Fibroblast of lung (primary cell): ENCODE measurements around the gene VPS25.

Source experiments
- CTCF ChIP-seq, 2 donors: IDR thresholded peaks in 1 of 2; conservative IDR thresholded peaks in 1 of 2; 1 replicate in 1 of 2; 2 replicates in 1 of 2; pipeline ENCODE4 v1.5.1; 2011 to 2012; ENCODE audit warnings: low read length in 2 of 2, control low read depth in 1 of 2, inconsistent platforms in 1 of 2, low read depth in 1 of 2, mild to moderate bottlenecking in 1 of 2
- EZH2 ChIP-seq: IDR thresholded peaks from 2 replicates; pipeline ENCODE4 v1.5.1; 2012; ENCODE audit warnings: low read length, control low read depth, mild to moderate bottlenecking; ENCODE audit errors: missing control alignments

- TF ChIP-seq CTCF (conservative IDR thresholded peaks at IDR 0.05 in 1 of 2, IDR thresholded peaks at IDR 0.05 in 1 of 2; ENCODE audit: low read depth in 1 of 2, low read length in 2 of 2) = no peak
- no peak for TF ChIP-seq EZH2
These were observed 22.2 kb downstream of the VPS25 start for GRCh38 chr17:42795465-42795864.
